HEK293 (cell line): ENCODE measurements around the gene UQCRQ.
A peak's percentile ranks its signal among the peaks of the same experiment; 100 is the strongest.

Experiments
- KLF1 ChIP-seq: fragments of 450-650 bp; formaldehyde crosslinking; IDR thresholded peaks from 2 replicates; pipeline ENCODE4 v1.5.1; 2016; ENCODE audit warnings: missing biosample characterization, missing genetic modification characterization
- MEIS1 ChIP-seq: sonication (generic); formaldehyde crosslinking; IDR thresholded peaks from 2 replicates; pipeline ENCODE4 v1.8.1; 2022; ENCODE audit warnings: missing genetic modification reagents, mild to moderate bottlenecking, borderline replicate concordance
- MYNN ChIP-seq: fragments of 450-650 bp; formaldehyde crosslinking; IDR thresholded peaks from 2 replicates; pipeline ENCODE4 v1.5.1; 2016; ENCODE audit warnings: missing biosample characterization, missing genetic modification characterization, borderline replicate concordance
- TCF7L2 ChIP-seq: IDR thresholded peaks from 2 replicates; pipeline ENCODE4 v1.6.1; 2011; ENCODE audit warnings: low read depth, mild to moderate bottlenecking, inconsistent platforms, low read length, moderate library complexity, borderline replicate concordance
- YY1 ChIP-seq: fragments of 450-650 bp; formaldehyde crosslinking; IDR thresholded peaks from 2 replicates; pipeline ENCODE4 v1.5.1; 2018; ENCODE audit warnings: missing biosample characterization, missing genetic modification characterization
- ZNF112 ChIP-seq: fragments of 450-650 bp; formaldehyde crosslinking; IDR thresholded peaks from 2 replicates; pipeline ENCODE4 v1.5.0; 2017; ENCODE audit warnings: missing biosample characterization, missing genetic modification characterization
- ZNF121 ChIP-seq: fragments of 450-650 bp; formaldehyde crosslinking; IDR thresholded peaks from 2 replicates; pipeline ENCODE4 v1.5.1; 2016; ENCODE audit warnings: missing biosample characterization, missing genetic modification characterization
- ZNF341 ChIP-seq: fragments of 450-650 bp; formaldehyde crosslinking; IDR thresholded peaks from 2 replicates; pipeline ENCODE4; 2016; ENCODE audit warnings: low read depth, missing biosample characterization, missing genetic modification characterization
- ZNF366 ChIP-seq: fragments of 450-650 bp; formaldehyde crosslinking; conservative IDR thresholded peaks from 2 replicates; pipeline ENCODE4 v1.5.1; 2016; ENCODE audit warnings: missing biosample characterization, missing genetic modification characterization
- TF ChIP-seq, protein P1 (sequence below): fragments of 450-650 bp; formaldehyde crosslinking; IDR thresholded peaks from 2 replicates; pipeline ENCODE4 v1.5.1; 2016; ENCODE audit warnings: missing biosample characterization, missing genetic modification characterization
- TF ChIP-seq, protein P2 (sequence below): IDR thresholded peaks from 2 replicates; pipeline ENCODE4 v1.6.1; 2011; ENCODE audit warnings: mild to moderate bottlenecking, low read depth, low read length, borderline replicate concordance
- TF ChIP-seq, protein P3 (sequence below): fragments of 450-650 bp; formaldehyde crosslinking; IDR thresholded peaks from 2 replicates; pipeline ENCODE4 v1.5.1; 2016; ENCODE audit warnings: missing biosample characterization, missing genetic modification characterization
- TF ChIP-seq, protein P4 (sequence below): fragments of 450-650 bp; formaldehyde crosslinking; optimal IDR thresholded peaks from 2 replicates; pipeline ENCODE3; 2016; ENCODE audit warnings: missing biosample characterization, mild to moderate bottlenecking, missing genetic modification characterization
- TF ChIP-seq, protein P5 (sequence below): fragments of 450-650 bp; formaldehyde crosslinking; IDR thresholded peaks from 2 replicates; pipeline ENCODE4 v1.5.1; 2016; ENCODE audit warnings: missing biosample characterization, missing genetic modification characterization

DNA sequence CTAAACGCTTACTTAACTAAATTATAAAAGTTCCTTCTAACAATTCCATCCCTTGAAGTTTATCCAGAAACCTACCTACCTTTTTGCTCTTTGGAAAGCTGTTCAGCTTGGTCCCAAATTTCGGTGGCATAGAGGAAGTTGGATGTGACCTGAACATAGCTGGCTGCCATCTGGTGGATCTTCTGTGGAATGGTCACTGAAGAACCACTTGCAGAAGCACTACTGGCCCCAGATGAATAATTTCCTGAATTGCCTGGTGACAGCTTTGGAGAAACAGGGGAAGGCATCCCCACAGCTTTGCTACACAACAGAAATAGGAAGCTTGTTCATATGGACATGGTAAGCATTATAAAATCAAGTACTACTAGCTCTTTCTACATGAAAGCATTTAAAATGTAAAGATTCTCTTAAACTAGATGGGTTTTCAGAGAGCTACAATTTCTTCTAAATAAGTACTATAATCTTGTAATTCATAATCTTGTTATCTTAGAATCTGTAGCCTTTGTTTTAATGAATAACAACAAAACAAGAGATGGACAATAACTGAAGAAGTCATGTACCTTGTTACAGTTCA, 16.9 kb downstream of the UQCRQ start:
- TF ChIP-seq, protein P1, sequence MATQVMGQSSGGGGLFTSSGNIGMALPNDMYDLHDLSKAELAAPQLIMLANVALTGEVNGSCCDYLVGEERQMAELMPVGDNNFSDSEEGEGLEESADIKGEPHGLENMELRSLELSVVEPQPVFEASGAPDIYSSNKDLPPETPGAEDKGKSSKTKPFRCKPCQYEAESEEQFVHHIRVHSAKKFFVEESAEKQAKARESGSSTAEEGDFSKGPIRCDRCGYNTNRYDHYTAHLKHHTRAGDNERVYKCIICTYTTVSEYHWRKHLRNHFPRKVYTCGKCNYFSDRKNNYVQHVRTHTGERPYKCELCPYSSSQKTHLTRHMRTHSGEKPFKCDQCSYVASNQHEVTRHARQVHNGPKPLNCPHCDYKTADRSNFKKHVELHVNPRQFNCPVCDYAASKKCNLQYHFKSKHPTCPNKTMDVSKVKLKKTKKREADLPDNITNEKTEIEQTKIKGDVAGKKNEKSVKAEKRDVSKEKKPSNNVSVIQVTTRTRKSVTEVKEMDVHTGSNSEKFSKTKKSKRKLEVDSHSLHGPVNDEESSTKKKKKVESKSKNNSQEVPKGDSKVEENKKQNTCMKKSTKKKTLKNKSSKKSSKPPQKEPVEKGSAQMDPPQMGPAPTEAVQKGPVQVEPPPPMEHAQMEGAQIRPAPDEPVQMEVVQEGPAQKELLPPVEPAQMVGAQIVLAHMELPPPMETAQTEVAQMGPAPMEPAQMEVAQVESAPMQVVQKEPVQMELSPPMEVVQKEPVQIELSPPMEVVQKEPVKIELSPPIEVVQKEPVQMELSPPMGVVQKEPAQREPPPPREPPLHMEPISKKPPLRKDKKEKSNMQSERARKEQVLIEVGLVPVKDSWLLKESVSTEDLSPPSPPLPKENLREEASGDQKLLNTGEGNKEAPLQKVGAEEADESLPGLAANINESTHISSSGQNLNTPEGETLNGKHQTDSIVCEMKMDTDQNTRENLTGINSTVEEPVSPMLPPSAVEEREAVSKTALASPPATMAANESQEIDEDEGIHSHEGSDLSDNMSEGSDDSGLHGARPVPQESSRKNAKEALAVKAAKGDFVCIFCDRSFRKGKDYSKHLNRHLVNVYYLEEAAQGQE (tag by site-specific recombination) = no peak
- no peak for TF ChIP-seq TCF7L2
- TF ChIP-seq ZNF112 (tag by site-specific recombination) = no peak
- TF ChIP-seq YY1 (tag by site-specific recombination) = no peak
- no peak for TF ChIP-seq ZNF121
- TF ChIP-seq, protein P2, sequence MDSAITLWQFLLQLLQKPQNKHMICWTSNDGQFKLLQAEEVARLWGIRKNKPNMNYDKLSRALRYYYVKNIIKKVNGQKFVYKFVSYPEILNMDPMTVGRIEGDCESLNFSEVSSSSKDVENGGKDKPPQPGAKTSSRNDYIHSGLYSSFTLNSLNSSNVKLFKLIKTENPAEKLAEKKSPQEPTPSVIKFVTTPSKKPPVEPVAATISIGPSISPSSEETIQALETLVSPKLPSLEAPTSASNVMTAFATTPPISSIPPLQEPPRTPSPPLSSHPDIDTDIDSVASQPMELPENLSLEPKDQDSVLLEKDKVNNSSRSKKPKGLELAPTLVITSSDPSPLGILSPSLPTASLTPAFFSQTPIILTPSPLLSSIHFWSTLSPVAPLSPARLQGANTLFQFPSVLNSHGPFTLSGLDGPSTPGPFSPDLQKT = no peak
- TF ChIP-seq MYNN = no peak
- TF ChIP-seq, protein P3, sequence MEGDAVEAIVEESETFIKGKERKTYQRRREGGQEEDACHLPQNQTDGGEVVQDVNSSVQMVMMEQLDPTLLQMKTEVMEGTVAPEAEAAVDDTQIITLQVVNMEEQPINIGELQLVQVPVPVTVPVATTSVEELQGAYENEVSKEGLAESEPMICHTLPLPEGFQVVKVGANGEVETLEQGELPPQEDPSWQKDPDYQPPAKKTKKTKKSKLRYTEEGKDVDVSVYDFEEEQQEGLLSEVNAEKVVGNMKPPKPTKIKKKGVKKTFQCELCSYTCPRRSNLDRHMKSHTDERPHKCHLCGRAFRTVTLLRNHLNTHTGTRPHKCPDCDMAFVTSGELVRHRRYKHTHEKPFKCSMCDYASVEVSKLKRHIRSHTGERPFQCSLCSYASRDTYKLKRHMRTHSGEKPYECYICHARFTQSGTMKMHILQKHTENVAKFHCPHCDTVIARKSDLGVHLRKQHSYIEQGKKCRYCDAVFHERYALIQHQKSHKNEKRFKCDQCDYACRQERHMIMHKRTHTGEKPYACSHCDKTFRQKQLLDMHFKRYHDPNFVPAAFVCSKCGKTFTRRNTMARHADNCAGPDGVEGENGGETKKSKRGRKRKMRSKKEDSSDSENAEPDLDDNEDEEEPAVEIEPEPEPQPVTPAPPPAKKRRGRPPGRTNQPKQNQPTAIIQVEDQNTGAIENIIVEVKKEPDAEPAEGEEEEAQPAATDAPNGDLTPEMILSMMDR = 0 out of 2 replicates have a peak, but pooled peaks have one; percentile 34
- TF ChIP-seq ZNF366 (tag by site-specific recombination) = no peak
- TF ChIP-seq KLF1 = no peak
- no peak for TF ChIP-seq ZNF341
- TF ChIP-seq, protein P4, sequence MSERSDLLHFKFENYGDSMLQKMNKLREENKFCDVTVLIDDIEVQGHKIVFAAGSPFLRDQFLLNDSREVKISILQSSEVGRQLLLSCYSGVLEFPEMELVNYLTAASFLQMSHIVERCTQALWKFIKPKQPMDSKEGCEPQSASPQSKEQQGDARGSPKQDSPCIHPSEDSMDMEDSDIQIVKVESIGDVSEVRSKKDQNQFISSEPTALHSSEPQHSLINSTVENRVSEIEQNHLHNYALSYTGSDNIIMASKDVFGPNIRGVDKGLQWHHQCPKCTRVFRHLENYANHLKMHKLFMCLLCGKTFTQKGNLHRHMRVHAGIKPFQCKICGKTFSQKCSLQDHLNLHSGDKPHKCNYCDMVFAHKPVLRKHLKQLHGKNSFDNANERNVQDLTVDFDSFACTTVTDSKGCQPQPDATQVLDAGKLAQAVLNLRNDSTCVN (tag by site-specific recombination) = no peak
- TF ChIP-seq, protein P5, sequence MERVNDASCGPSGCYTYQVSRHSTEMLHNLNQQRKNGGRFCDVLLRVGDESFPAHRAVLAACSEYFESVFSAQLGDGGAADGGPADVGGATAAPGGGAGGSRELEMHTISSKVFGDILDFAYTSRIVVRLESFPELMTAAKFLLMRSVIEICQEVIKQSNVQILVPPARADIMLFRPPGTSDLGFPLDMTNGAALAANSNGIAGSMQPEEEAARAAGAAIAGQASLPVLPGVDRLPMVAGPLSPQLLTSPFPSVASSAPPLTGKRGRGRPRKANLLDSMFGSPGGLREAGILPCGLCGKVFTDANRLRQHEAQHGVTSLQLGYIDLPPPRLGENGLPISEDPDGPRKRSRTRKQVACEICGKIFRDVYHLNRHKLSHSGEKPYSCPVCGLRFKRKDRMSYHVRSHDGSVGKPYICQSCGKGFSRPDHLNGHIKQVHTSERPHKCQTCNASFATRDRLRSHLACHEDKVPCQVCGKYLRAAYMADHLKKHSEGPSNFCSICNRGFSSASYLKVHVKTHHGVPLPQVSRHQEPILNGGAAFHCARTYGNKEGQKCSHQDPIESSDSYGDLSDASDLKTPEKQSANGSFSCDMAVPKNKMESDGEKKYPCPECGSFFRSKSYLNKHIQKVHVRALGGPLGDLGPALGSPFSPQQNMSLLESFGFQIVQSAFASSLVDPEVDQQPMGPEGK (tag by site-specific recombination) = no peak
- no peak for TF ChIP-seq MEIS1 (CRISPR knock-in tag)
